Measurements from ENCODE around the gene NXF2.
"Not testable (repeated sequence)": the region's sequence is repeated elsewhere in the genome, so short reads cannot be mapped to it uniquely, and the experiment has no call there.

NXF2 gene, protein sequence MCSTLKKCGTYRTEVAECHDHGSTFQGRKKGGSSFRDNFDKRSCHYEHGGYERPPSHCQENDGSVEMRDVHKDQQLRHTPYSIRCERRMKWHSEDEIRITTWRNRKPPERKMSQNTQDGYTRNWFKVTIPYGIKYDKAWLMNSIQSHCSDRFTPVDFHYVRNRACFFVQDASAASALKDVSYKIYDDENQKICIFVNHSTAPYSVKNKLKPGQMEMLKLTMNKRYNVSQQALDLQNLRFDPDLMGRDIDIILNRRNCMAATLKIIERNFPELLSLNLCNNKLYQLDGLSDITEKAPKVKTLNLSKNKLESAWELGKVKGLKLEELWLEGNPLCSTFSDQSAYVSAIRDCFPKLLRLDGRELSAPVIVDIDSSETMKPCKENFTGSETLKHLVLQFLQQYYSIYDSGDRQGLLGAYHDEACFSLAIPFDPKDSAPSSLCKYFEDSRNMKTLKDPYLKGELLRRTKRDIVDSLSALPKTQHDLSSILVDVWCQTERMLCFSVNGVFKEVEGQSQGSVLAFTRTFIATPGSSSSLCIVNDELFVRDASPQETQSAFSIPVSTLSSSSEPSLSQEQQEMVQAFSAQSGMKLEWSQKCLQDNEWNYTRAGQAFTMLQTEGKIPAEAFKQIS

DNA sequence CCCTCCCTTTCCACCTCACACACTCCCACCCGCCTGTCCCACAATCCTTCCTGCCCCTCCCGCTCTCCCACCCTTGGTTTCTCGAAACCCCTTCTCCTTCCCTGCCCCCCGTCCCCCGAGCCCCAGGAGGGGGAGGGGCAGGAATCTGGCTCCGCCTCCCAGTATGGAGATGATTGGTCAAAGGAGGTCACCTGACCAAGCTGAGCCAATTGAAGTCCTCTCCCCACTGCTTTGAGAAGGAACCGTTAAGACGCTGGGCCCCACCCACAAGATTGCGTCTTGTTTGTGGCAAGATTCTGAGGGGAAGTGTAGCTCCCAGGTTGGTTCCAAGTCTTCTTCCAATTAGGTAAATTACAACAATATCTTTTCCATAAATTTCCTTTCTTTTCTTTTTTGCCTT, at the start of gene NXF2:
TSS of gene NXF2 (plus strand) at position 275 of the 400 bp plus-strand sequence. CDS start 59,912 bp downstream, outside the sequence.
- DNase-seq: not testable (repeated sequence)

DNA sequence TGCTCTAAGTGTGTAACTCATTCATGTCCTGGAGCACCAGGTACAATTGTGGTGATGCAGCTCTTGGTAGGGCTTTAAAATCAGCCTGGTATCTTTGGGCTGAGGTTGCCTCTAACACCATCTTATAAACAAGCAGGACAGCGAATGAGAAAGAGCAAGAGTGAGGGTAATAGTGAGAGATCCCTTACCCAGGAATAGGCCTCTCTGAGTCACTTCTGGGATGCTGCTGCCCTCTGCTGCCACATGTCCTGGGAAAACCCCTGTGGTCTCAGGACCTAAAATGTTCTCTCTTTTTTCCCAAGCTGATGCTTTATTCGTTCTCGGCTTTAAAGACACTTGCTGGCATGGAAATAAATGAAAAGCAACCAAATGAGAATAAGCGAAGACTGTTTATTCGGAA, 39.0 kb upstream of the NXF2 start:
- not testable (repeated sequence) for DNase-seq

DNA sequence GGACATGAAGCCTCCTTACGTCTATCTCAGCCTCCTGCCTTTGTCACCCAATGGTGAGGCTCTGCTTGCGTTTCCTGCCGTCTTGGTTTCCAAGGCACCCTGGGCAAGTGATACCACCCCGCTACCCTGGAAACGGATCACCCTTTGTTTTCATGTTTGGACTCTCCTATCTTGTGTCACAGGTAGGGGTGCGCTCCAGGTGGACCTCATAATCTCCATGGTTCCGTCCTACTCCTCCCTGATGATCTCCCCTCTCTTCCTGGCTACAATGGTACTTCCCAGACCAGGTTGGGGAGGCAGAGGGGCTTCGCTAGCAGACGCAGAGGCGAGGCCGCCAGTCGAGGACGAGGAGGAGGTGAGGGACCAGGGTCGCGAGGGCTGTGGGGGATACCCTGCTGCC, 32.0 kb upstream of the NXF2 start, which contains the start of gene TCP11X1:
TSS of gene TCP11X1 (plus strand) at position 316 of the 400 bp plus-strand sequence.
- not testable (repeated sequence) for DNase-seq

DNA sequence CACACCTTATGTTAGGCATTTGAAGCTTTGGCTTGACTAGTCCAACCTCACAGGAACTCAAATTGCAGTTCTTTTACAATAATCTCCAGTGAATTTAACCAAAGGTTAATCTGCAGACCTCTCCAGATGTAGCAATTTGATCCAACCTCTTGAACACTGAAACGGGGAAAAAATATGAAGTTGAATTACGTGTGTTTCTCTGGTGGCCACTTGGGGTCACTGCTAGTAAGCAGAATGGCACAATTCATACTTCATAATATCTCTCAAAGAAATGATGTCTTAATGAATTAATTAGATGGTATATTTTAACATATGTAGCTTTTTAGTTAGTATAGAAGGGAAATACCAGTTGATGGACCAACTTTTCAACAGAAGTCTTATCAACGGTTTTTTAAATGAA, 30.5 kb upstream of the NXF2 start:
- DNase-seq: not testable (repeated sequence)

DNA sequence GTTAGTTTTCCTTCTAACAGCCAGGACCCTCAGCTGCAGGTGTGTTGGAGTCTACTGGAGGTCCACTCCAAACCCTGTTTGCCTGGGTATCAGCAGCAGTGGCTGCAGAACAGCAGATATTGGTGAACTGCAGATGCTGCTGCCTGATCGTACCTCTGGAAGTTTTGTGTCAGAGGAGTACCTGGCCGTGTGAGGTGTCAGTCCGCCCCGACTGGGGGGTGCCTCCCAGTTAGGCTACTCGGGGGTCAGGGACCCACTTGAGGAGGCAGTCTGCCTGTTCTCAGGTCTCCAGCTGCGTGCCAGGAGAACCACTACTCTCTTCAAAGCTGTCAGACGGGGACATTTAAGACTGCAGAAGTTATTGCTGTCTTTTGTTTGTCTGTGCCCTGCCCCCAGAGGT, 11.3 kb upstream of the NXF2 start:
- DNase-seq: not testable (repeated sequence)

DNA sequence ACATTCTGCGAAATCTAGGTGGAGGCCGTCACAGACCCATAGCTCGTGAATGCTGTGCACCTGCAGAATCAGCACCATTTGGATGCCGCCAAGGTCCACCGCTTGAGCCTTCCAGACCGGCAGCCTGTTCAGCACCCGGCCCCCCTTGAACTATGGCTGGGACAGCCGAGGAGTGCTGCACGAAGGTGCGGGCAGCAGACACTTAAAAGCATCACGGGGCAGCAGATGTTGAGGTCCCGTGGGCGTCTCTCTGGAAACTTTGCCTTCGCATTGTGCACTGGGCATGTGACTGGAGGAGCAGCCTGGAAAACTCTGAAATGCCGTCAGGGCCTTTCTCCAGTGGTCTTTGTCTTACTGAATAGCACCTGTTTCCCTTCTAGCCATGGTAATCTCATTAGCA, 6.7 kb upstream of the NXF2 start:
- DNase-seq: not testable (repeated sequence)

DNA sequence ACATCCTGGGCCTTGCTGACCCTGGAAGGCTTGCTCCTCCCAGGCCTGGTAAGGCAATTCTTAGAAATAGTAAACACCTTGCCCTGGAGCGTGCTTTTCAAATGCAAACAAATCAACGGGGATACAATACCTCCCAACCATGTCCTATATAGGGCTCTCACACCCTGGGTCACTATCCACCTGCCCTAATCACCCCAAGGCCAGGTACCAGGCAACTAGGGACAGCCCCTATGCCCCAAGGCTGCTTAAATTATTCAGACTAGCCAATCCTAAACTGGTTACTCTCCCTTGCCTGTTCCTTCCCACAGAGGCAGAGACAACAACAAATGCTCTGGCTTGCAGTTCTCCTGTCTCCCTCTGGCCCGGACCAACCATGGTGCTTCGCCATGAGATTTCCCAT, 25.3 kb downstream of the NXF2 start:
- not testable (repeated sequence) for DNase-seq

DNA sequence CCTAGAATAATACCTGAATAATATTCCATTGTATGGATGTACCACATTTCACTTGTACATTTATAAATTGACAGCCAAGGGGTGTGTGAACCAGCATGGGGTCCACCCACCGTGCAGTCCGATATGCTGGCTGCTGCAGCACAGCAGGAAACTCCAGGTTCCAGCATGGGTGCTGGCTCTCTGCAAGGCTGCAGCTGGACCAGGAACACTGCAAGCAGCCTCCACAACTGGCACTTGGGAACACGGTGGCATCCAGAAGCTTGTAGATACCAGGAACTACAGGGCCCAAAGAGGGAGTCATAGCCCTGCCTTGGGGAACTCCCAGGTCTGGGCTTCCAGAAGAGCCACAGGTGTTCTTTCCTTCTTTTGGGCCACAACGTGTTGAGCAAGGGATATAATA, 91.2 kb downstream of the NXF2 start:
- DNase-seq: no peak

DNA sequence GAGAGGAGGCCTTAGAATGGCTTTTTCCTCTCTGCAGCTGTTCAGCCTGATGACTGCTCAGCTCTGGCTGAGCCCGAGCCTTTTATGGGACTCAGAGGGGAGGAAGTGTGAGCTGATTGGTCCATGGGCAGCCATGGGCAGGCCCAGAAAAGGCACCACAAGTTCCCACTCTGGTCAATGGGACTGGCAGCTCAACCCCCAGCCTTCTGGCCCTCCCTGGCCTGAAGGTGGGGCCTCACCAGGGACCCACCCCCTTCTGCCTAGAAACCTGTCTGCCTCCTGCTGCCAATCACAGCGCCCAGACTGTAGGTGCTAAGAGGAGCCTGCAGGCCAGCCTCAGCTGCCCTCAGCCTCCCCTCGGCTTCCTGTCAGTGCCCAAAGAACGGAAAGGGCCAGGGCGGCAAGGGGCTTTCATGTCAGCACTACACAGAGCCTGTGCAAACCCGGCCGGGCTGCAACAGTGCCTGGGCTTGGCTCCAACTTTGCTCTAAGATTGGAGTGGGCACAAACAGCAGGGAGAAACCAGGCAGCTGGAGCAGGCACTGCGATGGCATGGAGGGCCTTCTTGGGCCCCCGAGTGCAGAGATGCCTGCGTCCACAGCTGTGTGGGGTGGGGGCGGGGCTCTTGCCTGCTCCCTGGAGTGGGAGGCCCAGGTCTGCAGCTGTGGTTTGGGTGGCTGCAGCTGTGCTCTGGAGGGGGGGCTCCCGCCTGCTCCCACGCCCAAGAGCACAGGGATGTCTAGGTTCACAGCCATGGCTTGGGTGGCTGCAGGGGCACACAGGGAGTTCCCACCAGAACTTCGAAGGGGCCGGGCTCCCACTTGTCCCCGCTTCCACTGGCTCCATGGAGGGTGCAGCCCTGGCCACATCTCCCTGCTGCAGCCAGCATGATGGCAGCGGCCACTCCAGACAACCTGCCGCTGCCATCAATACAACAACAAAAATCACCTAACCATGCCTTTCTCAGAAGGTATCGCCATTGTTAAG, 92.6 kb downstream of the NXF2 start:
- no peak for DNase-seq

DNA sequence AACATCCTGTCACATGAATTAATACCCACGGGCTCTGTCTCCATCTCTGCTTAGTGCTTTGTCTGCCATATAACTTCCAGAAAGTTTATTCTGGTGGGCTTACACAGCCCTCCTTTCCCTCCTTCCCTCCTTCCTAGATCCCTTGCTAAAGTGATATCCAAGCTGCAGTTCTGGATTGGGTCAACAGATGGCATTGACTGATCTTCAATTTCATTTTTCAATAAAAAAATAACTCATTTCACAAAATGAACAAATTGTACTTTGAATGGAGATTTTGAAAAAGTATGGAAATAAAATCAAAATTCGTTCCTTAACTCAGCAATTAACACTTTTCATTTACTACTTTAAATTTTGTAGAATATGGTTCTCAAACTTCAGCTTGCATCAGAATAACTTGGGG, 94.9 kb downstream of the NXF2 start:
- DNase-seq: no peak

DNA sequence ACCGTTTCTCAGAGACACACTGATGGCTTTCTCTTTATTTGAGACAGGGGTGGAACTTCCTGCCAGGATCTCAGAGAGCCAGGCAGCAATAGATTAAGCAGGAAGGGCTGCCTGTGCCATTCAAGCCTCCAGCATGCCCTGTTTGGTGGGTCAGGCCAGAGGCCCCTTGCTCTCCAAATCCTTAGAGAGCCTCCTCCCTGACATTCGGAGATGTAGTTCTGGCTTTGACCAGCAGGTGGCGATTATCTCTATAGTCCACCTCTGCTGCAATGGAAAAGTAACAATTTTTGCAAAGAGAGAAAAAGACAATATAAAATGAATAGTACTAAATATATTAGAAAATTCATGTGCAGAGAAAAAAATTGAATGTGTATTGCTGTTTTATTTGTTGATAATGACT, 98.9 kb downstream of the NXF2 start:
- DNase-seq: no peak
